ENCODE data around the gene SEPTIN3.
A peak's percentile ranks its signal among the peaks of the same experiment; 100 is the strongest.

The SEPTIN3 gene

GRCh38 chr22:41976961-41977566, 7.8 kb downstream of the SEPTIN3 start:
- peak; percentile 18 for DNase-seq

GRCh38 chr22:41978732-41979131, 9.5 kb downstream of the SEPTIN3 start:
- no peak for DNase-seq

- DNase-seq, result no peak
Observed at GRCh38 chr22:41979423-41980250, 10.4 kb downstream of the SEPTIN3 start.

DNA sequence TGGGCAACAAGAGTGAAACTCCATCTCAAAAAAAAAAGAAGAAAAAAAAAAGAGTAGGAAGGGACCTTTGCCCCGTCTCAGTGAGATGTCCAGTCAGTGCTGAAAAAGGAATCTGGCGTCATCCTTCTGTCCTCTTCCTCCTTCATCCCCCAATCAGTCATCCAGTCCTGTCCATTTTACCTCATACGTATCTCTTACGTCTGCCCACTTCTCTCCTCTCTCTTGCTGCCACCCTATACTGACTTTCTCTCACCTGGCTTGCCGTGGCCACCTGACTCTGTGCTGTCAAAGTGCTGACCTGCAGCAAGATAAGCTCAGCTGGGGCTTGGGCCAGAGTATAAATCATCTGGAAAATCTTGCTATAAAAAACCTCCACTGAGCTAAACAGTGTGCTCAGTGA, 13.6 kb downstream of the SEPTIN3 start:
- no peak for DNase-seq

GRCh38 chr22:41983513-41984405, 14.5 kb downstream of the SEPTIN3 start:
- no peak for DNase-seq

DNA sequence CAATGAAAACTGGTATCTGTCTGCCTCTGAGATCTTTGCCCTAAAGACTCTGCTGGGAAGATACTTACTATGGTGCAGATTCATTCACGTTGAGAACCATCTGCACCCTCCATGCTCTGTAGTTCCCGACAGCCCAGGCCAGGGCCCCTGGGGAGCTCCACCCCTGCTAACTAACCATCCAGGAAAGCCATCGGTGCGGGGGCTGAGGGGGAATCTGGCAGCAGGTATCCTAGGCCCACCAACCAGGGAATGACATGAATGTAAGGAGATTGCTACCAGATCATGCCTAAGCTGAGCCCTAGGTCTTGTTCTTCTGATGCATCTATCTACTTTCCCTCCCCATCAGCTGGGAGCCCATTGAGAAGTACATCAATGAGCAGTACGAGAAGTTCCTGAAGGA, 18.0 kb downstream of the SEPTIN3 start:
- DNase-seq, result no peak

GRCh38 chr22:41989246-41989645, 20.0 kb downstream of the SEPTIN3 start:
- no peak for DNase-seq

- DNase-seq, result no peak
Observed at GRCh38 chr22:41991111-41991510, 21.9 kb downstream of the SEPTIN3 start.

DNA sequence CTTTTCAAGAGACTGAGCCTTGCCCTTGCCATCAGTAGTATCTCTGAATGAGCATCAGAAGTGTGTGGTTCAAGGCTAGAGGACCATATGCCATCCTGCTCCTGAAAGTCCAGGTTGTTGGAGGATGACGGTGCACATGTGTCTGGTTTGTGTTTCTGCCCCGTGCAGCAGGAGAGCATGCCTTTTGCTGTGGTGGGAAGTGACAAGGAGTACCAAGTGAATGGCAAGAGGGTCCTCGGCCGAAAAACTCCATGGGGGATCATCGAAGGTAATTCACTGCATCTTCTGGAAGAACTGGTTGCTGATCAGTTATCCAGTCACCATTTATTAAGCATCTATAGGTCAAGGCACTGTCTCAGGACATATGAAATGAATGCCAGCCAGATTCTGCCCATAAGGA, 23.3 kb downstream of the SEPTIN3 start:
- no peak for DNase-seq

- DNase-seq, result no peak
Observed at GRCh38 chr22:41995211-41995610, 26.0 kb downstream of the SEPTIN3 start.

GRCh38 chr22:41996826-41997225, 27.6 kb downstream of the SEPTIN3 start:
- no peak for DNase-seq

GRCh38 chr22:41998361-41999261, 29.4 kb downstream of the SEPTIN3 start, which contains the start of gene WBP2NL:
Gene WBP2NL, plus strand, starts transcription at chr22:41998788. Its CDS starts 31 bp downstream, at chr22:41998819.
- DNase-seq, result peak; percentile 89

DNA sequence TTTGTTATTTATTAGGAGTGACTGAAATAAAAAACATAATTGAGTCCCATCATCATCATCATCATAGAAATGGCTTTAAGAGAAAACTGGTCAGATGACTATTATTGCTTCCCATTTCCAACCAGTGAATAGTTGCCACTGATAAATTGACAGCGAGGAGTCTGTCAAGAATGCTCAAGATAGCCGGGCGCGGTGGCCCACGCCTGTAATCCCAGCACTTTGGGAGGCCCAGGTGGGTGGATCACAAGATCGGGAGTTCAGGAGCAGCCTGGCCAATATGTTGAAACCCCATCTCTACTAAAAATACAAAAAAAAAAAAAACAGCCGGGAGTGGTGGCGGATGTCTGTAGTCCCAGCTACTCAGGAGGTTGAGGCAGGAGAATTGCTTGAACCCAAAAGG, 31.2 kb downstream of the SEPTIN3 start:
- DNase-seq, result no peak

DNA sequence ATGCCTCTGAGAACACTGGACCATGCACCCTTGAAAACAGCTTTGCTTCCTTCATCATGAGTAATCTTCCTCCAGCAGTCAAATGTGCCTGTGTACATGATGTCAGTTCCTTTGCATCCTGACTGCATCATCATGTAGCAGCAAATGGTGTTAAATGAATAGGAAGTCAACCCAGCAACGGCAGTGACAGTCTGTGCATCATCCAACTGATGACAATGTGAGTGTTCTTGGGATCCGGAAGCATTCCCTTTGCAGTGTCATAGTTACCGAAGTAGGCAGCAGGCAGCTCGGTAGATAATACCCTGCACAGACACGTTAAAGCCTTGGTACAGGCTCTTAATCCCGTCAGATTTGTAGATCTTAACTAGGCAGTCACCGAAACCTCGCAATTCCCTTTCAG, 31.9 kb downstream of the SEPTIN3 start:
- no peak for DNase-seq

DNA sequence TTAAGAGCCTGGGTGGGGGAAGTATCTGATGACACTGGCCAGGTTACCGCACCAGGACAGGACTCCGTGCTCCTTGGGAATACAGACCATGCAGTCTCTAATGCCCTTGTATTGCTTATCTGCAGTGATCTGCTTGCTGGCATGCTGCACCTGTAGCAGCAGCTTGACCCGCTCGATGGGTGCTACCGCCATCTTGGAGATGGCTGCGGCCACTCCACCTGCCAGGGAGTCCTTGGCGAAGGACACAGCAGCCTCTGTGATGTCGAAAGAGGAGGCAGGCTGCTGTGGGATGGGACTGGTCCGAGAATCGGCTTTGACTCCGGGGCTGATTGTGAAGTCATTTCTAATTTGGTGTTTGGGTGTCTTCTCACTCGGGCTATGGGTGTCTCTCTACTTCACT, 32.5 kb downstream of the SEPTIN3 start:
- no peak for DNase-seq

DNA sequence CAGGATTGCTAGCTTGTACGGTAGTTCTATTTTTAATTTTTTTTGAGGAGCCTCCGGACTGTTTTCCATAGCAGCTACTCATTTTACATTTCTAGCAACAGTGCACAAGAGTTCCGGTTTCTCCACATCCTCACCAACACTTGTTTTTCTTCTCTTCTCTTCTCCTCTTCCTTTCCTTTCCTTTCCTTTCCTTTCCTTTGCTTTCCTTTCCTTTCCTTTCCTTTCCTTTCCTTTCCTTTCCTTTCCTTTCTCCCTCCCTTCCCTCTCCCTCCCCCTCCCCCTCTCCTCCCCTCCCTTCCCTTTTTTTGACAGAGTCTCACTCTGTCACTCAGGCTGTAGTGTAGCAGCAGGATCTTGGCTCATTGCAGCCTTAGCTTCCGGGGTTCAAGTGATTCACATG, 38.7 kb downstream of the SEPTIN3 start:
- no peak for DNase-seq

DNA sequence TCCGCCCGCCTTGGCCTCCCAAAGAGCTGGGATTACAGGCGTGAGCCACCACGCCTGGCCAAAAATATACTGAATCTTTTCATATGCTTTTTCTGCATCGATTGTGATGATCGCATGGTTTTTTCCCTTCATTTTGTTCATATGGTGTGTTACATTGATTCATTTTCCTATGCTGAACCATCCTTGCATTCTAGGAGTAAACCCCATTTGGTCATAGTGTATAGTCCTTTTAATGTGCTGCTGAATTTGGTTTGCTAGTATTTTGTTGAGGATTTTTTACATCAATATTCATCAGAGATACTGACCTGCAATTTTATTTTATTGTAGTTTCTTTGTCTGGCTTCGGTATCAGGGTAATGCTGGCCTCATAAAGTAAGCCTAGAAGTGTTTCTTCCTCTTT, 41.5 kb downstream of the SEPTIN3 start:
- DNase-seq, result no peak

DNA sequence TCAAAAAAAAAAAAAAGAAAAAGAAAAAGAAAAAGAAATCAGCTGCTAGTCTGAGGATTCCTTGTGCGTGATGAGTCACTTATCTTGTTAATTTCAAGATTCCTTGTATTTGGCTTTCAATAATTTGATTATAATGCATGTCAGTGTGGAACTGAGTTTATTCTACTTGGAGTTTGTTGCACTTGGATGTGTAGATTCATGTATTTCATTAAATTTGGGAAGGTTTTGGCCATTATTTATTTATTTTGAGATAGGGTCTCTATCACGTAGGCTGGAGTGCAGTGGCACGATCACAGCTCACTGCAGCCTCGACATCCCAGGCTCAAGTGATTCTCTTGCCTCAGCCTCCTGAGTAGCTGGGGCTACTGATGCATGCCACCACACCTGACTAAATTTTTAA, 44.1 kb downstream of the SEPTIN3 start:
- no peak for DNase-seq

- DNase-seq, result no peak
Observed at GRCh38 chr22:42016111-42016510, 46.9 kb downstream of the SEPTIN3 start.

GRCh38 chr22:42018224-42018623, 49.0 kb downstream of the SEPTIN3 start:
- DNase-seq, result no peak
